GM18498 (cell line): ENCODE data around the gene KIF3B.
A peak's percentile ranks its signal among the peaks of the same experiment; 100 is the strongest.
"Not testable (repeated sequence)": the region's sequence is repeated elsewhere in the genome, so short reads cannot be mapped to it uniquely, and the experiment has no call there.

Experiments used
- ATAC-seq: cut with Tn5 transposase; IDR thresholded peaks from one replicate; pipeline ENCODE4 v1.9.1; 2021; ENCODE audit warnings: mild to moderate bottlenecking, moderate library complexity; ENCODE audit not compliant: unreplicated experiment

Gene KIF3B

GRCh38 chr20:32326504-32326845 lies 49.0 kb downstream of the KIF3B start:
- ATAC-seq = no peak

GRCh38 chr20:32327087-32327681 lies 49.7 kb downstream of the KIF3B start:
- no peak for ATAC-seq

- ATAC-seq = no peak
Observed at GRCh38 chr20:32329817-32330554, 52.5 kb downstream of the KIF3B start.

DNA sequence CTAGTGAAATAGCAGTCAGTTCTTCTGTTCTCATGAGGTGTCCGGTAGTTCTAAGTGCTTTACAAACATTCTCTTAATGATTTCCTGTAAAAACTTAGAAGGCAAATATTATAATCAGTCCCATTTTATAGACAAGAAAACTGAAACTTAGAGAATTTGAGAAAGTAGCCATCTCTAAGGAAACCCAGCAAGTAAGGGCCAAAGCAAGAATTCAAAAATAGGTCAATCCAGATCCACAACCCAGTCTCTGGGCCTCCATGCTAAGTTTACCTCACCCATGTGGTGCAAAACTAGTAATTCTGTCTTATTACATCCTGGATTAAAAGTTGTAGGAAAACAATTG lies 53.1 kb downstream of the KIF3B start:
- no peak for ATAC-seq

DNA sequence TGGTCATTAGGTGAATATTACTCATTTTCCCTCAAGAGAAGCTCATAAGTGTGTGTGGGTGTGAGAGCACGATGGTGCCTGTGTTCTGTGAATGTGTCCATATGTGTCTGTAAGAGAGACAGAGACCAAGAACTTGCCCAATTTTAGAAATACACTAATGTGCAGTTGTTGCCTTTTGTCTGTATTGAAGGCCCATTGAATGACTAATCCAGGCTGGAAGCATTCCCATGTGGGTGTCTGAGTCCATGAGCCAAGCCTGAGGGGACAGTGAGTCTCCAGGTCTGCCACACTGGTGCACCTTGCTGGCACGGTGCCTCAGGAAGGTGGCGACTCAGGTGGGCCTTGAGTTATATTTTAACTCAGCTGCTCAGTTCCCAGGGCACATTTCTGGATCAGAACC lies 55.2 kb downstream of the KIF3B start:
- ATAC-seq = peak; percentile 6

DNA sequence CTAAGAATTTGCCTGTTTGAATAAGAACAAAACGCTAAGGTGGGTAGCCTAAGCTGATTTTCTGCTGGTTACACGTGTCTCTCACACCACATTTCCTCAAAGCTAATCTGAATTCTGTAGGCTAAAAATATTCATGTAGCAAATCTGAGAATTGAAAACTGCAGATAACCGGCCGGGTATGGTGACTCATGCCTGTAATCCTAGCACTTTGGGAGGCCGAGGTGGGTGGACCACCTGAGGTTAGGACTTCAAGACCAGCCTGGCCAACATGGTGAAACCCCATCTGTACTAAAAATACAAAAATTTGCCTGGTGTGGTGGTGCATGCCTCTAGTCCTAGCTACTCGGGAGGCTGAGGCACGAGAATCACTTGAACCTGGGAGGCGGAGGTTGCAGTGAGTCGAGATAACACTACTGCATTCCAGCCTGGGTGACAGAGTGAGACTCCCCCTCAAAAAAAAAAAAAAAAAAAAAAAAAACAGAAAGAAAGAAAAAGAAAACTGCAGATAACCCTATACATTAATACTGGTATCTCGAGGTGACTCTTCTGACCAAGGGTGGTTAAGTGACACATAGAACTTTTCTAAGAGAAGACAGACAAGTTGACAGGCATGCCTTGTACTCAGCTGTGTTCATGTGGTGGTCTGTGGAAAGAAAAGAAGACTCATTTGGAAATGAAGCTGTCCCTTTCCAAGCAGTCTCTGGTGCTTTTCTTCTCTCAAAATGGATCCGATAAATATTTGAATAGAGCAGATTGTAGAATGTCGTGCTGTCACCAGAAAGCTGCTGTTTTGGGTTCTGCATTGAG lies 55.9 kb downstream of the KIF3B start:
- ATAC-seq = peak; percentile 62

GRCh38 chr20:32333988-32334885 lies 56.8 kb downstream of the KIF3B start:
- peak; percentile 37 for ATAC-seq

DNA sequence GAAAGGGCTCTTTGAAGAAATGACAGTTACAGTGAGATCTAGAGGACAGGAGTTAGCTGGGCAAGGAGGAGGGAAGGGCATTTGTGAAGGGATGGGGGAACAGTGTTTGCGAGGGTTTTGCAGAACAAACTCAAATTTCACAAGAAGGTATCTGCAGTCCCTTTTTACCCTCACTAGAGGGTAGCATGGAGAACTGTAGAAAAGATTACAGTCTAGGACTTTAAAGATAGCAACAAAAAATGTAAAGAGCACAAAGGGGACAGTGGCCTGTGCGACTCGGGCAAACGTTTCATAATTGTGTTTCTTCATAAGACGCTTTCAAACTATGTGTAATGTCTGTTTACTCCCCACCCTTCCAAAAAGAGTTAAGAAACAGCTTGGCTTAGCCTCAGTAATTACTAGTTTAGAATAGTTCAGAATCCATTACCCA lies 59.5 kb downstream of the KIF3B start:
- ATAC-seq = no peak

GRCh38 chr20:32337937-32338661 lies 60.6 kb downstream of the KIF3B start:
- no peak for ATAC-seq

GRCh38 chr20:32338665-32339064 lies 61.2 kb downstream of the KIF3B start:
- ATAC-seq = no peak

DNA sequence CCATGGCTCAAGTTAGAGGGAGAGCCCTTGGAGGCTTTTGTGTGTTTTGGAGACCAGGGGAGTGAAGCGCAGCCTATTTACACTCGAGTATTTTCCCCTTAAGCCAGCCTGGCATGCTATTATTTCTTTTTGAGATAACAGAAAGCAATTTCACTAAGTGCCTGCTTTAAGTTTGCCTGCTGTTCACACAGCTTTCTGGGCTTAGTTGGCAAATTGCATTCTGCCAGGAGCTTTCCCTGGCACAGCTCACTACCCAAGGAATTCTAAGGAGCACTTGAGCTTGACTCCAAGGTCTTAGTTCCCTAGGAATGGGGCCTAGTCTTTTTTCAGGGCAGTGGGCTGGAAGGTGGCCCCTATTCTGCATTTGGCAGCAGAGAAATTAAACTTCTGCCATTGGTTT lies 61.7 kb downstream of the KIF3B start:
- ATAC-seq = no peak

DNA sequence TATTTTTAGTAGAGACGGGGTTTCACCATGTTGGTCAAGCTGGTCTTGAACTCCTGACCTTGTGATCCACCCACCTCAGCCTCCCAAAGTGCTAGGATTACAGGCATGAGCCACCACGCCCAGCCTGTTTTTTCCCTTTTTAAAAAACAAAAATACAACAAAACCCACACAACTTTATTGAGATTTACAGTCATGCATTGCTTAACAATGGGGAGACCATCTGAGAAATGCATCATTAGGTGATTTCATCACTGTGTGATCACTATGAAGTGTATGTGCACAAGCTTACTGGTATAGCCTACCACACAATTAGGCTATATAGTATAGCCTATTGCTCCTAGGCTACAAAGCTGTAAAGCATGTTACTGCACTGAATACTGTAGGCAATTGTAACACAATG lies 63.6 kb downstream of the KIF3B start:
- ATAC-seq = not testable (repeated sequence)

DNA sequence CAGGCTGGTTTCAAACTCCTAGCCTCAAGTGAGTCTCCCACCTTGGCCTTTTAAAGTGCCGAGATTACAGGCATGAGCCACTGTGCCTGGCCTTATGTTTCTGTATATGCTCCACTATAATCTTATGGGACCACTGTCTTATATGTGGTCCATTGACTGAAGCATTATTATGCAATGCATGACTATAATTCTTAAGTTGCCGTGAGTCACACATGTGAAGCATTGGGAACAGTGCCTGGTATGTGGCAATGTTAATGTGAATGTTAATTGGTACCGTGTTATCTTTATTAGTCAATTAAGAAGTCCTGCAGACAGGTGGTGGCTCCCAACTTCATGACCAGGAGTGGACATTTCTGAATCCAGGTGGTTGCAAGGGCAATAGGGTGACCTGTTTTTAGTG lies 66.0 kb downstream of the KIF3B start:
- no peak for ATAC-seq

DNA sequence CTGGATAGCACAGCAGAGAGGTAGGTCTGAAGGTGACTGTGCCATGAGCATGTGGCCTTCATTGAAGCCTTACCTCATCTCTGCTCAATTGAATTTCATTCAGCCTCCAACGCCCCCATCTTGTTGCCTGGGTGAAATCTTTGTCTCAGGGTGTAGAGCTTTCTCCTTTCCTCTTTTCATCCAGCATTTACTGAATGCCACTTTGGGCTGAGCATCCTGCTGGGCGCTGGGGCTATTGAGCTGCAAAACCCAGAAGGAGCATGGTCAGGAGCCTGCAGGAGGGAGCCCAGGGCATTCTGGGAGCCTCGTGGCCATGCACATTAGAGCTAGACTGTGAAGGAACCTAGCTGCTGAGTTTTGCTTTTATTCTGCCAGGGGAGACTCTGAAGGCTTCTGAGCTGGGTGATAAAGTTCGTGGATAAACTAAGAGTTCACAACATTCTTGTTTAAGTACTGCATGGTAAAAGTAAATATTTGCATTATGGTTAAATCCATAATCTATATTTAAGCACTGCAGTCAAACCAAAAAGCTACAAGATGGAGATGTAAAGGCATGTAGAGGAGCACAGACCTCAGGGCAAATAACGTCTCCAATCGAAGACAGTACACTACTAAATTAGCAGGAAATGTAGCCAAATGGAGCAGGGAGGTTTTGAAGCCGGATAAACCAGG lies 67.5 kb downstream of the KIF3B start:
- ATAC-seq = no peak

DNA sequence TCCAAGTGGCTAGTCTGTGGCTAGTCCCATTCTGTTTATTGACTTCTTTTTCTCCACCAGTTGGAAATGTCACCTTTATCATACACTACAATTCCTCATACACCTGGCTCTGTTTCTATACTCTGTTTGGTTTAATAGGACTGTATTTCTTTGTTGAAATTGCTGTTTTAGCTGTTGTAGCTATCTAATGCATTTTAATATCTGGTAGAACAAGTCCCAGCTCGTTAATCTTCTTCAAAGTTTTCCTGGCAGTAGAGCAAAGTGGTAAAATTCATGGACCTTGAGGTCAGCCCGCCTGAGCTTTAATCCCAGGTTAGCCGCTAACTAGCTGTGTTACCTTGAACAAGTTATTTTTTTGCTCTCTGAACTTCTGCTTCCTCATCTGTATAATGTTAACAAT lies 70.8 kb downstream of the KIF3B start:
- ATAC-seq = no peak

- ATAC-seq = no peak
Observed at GRCh38 chr20:32350421-32350820, 73.0 kb downstream of the KIF3B start.

DNA sequence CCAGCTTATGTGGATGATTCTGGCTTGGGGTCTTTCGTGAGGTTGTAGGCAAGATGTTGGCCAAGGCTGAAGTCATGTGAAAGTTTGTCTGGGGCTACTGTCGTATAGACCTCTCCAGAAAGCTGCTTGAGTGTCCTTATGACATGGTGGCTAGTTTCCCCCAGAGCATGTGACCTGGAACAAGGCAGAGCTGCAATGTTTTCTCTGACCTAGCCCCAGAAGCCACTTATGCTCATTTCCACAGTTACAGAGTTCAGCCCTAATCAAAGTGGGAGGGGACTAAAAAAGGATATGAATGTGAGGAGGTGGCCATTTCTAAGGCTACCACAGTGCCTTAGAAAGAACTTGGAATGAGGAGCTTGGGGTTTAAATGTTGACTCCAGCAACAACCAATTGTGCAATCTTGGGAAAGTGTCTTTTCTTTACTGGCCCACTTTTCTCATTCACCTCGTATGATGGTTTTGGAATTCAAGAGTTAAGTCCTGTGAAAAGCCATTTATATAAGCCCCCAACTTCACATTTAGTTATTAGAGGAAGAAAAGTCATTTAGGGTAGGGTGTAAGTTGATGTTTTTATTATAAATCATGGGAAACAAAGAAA lies 74.8 kb downstream of the KIF3B start:
- ATAC-seq = no peak

DNA sequence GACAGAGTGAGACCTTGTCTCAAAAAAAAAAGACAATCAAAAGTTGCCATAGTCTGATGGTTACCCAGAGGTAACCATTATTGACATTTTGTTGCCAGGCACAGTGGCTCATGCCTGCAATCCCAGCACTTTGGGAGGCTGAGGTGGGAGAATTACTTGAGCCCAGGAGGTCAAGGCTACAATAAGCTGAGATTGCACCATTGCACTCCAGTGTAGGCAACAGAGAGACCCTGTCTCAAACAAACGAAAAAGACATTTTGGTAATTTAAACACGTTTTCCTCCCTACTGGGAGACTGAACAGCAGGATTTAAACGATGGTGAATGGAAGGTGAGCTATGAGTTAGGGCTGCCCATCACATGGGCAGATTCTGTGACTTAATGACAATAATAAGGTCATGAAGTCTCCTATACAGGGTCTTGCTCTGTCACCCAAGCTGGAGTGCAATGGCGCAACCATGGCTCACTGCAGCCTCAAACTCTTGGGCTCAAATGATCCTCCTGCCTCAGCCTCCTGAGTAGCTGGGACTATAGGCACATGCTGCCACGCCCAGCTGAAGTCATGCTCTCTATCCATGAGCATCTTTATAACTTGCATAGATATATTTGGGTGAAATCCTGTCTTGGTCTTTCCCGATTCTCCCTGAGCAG lies 76.5 kb downstream of the KIF3B start:
- ATAC-seq = no peak
